NCI-H1048 (cell line): ENCODE data around the gene TMEM266.

Experiments
- DNase-seq: peaks from one replicate; lab custom pipeline; 2025; lab: John Stamatoyannopoulos, UW

Gene TMEM266

GRCh38 chr15:76134537-76134936 is 74.8 kb downstream of the TMEM266 start:
- no peak for DNase-seq

- no peak for DNase-seq
These were observed 75.7 kb downstream of the TMEM266 start for GRCh38 chr15:76135516-76135915.

GRCh38 chr15:76138436-76138835 is 78.7 kb downstream of the TMEM266 start:
- DNase-seq: no peak

GRCh38 chr15:76139368-76140073 is 79.7 kb downstream of the TMEM266 start:
- peak; percentile 29 for DNase-seq

- DNase-seq: no peak
These were observed 80.3 kb downstream of the TMEM266 start for GRCh38 chr15:76140074-76140464.

- no peak for DNase-seq
These were observed 87.0 kb downstream of the TMEM266 start for GRCh38 chr15:76146812-76147211.

- DNase-seq: no peak
These were observed 88.3 kb downstream of the TMEM266 start for GRCh38 chr15:76147906-76148570.

- DNase-seq: no peak
These were observed 89.6 kb downstream of the TMEM266 start for GRCh38 chr15:76149291-76149915.

- DNase-seq: no peak
These were observed 90.7 kb downstream of the TMEM266 start for GRCh38 chr15:76150513-76150912.

GRCh38 chr15:76150971-76151598 is 91.3 kb downstream of the TMEM266 start:
- DNase-seq: peak; percentile 8

GRCh38 chr15:76151599-76151974 is 91.8 kb downstream of the TMEM266 start:
- DNase-seq: no peak

GRCh38 chr15:76152197-76152596 is 92.4 kb downstream of the TMEM266 start:
- DNase-seq: no peak

GRCh38 chr15:76153241-76154197 is 93.7 kb downstream of the TMEM266 start:
- no peak for DNase-seq

GRCh38 chr15:76155731-76156130 is 95.9 kb downstream of the TMEM266 start:
- DNase-seq: no peak

- no peak for DNase-seq
These were observed 98.4 kb downstream of the TMEM266 start for GRCh38 chr15:76158226-76158625.

- DNase-seq: no peak
These were observed 99.0 kb downstream of the TMEM266 start for GRCh38 chr15:76158815-76159214.

GRCh38 chr15:76159282-76159681 is 99.5 kb downstream of the TMEM266 start:
- no peak for DNase-seq

GRCh38 chr15:76160426-76161152 is 100.8 kb downstream of the TMEM266 start:
- no peak for DNase-seq

- no peak for DNase-seq
These were observed 101.6 kb downstream of the TMEM266 start for GRCh38 chr15:76161153-76162035.

GRCh38 chr15:76162036-76162398 is 102.2 kb downstream of the TMEM266 start:
- no peak for DNase-seq
